Measurements from ENCODE around the gene ESYT2.

DNA sequence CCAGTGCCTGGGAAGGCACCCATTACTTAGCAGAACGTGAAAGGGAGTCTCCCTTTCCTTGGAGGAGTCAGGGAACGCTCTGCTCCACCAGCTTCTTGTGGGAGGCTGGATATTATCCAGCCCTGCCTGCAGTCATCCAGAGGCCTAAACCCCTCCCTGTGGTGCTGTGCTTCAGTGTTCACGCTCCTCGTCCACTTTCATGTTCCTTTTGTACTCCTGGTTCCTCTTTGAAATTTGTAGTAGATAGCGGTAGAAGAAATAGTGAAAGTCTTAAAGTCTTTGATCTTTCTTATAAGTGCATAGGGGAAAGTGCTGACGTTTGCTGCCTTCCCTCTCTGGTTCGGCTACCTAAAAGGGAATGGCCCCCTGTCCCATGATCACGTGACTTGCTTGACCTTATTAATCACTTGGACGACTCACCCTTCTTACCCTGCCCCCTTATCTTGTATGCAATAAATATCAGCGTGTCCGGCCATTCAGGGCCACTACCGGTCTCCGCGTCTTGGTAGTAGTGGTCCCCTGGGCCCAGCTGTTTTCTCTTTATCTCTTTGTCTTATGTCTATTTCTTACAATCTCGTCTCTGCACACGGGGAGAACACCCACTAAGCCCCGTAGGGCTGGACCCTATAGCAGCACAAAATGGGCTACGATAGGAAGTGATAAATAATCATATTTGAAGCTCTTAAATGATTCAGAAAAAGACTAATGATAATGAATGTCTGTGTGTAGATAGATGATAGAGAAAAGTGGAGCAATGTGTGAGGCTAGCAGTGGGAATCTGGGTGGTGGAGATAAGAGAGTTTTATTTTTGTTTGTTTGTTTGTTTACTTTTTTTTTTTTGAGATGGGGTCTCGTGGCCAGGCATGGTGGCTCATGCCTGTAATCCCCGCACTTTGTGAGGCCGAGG lies 5.8 kb upstream of the ESYT2 start:
- TF ChIP-seq, protein P1, sequence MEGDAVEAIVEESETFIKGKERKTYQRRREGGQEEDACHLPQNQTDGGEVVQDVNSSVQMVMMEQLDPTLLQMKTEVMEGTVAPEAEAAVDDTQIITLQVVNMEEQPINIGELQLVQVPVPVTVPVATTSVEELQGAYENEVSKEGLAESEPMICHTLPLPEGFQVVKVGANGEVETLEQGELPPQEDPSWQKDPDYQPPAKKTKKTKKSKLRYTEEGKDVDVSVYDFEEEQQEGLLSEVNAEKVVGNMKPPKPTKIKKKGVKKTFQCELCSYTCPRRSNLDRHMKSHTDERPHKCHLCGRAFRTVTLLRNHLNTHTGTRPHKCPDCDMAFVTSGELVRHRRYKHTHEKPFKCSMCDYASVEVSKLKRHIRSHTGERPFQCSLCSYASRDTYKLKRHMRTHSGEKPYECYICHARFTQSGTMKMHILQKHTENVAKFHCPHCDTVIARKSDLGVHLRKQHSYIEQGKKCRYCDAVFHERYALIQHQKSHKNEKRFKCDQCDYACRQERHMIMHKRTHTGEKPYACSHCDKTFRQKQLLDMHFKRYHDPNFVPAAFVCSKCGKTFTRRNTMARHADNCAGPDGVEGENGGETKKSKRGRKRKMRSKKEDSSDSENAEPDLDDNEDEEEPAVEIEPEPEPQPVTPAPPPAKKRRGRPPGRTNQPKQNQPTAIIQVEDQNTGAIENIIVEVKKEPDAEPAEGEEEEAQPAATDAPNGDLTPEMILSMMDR (IDR thresholded peaks at IDR 0.05; ENCODE audit: low read length) = no peak
- TF ChIP-seq EZH2 (optimal IDR thresholded peaks at IDR 0.05; ENCODE audit: low read depth, low read length) (no peak), EZH2phosphoT487 (IDR thresholded peaks at IDR 0.05; ENCODE audit: low read length) (no peak)
